ENCODE measurements around the gene ARMC3. TPM values are rescaled to one million over a fixed set of nuclear protein-coding genes. Genes with fewer than 3 reads are reported as not detected.

The ARMC3 gene
- total and polyA plus RNA-seq, 8 donors: 1.6 to 10.0 (median 8.4) TPM; not detected in 1

- ATAC-seq: no peak
- H3K27me3 ChIP-seq: peaks cover 0 to 13% of the 10 kb centered on the region in 2 donors
- TF ChIP-seq CTCF (IDR thresholded peaks at IDR 0.05): no peak
Measured at GRCh38 chr10:23048191-23048590, 120.3 kb downstream of the ARMC3 start.

DNA sequence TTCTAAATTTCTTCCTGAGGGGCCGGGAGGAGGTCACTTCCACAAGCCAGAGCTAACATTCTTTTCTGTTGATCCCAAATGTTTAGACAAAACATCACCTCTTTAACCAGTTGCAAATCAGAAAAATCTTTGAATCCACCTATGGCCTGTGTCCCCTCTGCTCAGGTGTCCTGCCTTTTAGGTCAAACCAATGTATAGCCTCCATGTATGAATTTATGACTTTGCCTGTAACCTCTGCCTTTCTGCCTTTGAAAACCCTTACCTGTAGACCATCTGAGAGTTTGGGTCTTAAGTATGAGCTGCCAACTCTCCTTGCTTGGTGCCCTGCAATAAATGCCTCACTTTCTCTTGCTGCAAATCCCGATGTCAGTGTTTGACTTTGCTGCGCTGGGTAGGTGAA, 123.4 kb downstream of the ARMC3 start:
- H3K36me3 ChIP-seq: no peaks in the 10 kb centered on the region
- intact Hi-C loops (cut with DNase I): no loop called here
- no peaks in the 10 kb centered on the region for H3K9me3 ChIP-seq
- no peak overlapping the region for H3K27ac ChIP-seq
- peaks cover 0 to 13% of the 10 kb centered on the region in 2 donors for H3K27me3 ChIP-seq
- no peak for TF ChIP-seq CTCF (IDR thresholded peaks at IDR 0.05)
- H3K4me1 ChIP-seq: no peaks in the 10 kb centered on the region
- H3K4me3 ChIP-seq: no peak overlapping the region
- no peak for ATAC-seq
- DNase-seq: no peak

More at GRCh38 chr10:23048191-23048590, 120.3 kb downstream of the ARMC3 start:
- H3K4me3 ChIP-seq: no peak overlapping the region
- DNase-seq: no peak
- H3K4me1 ChIP-seq: no peaks in the 10 kb centered on the region
- H3K9me3 ChIP-seq: no peaks in the 10 kb centered on the region
- H3K36me3 ChIP-seq: no peaks in the 10 kb centered on the region
- H3K27ac ChIP-seq: no peak overlapping the region
- intact Hi-C loops (cut with DNase I): no loop called here

DNA sequence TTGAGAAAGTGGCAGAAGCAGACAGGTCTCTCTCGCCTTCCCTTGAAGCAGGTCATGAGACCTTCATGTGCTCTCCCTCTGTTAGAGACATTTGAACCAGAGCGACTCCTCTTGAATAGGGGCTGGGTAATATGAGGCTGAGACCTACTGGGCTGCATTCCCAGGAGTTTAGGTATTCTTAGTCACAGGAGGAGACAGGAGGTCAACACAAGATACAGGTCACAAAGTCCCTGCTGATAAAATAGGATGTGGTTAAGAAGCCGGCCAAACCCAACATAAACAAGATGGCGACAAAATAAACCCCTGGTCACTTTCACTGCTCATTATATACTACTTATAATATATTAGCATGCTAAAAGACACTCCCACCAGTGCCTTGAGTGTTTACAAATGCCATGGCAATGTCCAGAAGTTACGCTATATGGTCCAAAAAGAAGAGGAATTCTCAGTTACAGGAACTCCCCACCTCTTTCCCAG, 124.0 kb downstream of the ARMC3 start:
- H3K27me3 ChIP-seq: peaks cover 0 to 13% of the 10 kb centered on the region in 2 donors
- H3K4me3 ChIP-seq: no peak overlapping the region
- DNase-seq: no peak
- TF ChIP-seq CTCF (IDR thresholded peaks at IDR 0.05): no peak
- no peaks in the 10 kb centered on the region for H3K9me3 ChIP-seq
- intact Hi-C loops (cut with DNase I): no loop called here
- H3K27ac ChIP-seq: no peak overlapping the region
- no peak for ATAC-seq
- H3K36me3 ChIP-seq: no peaks in the 10 kb centered on the region
- no peaks in the 10 kb centered on the region for H3K4me1 ChIP-seq

DNA sequence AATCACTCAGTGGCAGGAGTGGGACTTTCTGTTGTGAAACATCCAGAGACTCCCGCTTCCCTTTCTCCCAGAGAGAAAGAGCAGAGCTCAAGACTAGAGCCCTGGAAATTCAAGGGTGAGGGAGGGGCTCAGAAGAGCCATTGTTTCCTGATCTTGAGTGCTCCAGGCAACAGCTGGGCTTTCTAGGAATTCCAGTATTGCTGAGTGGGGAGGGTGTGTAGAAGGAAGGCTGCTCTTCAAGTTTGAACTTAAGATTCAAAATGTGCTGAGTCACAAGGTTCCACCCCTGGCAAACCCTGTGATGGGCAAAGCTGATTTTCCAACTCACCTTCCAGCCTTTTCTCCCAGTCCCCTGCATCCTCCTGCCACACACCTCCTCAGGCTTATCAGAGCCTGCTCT, 125.2 kb downstream of the ARMC3 start:
- Histone ChIP-seq H3K27ac (no peak overlapping the region), H3K27me3 (peaks cover 0 to 13% of the 10 kb centered on the region in 2 donors), H3K36me3 (no peaks in the 10 kb centered on the region), H3K4me1 (no peaks in the 10 kb centered on the region), H3K4me3 (no peak overlapping the region), H3K9me3 (no peaks in the 10 kb centered on the region)
- intact Hi-C loops (cut with DNase I): no loop called here
- TF ChIP-seq CTCF (IDR thresholded peaks at IDR 0.05): no peak
- ATAC-seq: peak; percentile 98
- peak in 3 of 4 donors; percentile 28 to 76 (median 69) for DNase-seq

- no peaks in the 10 kb centered on the region for H3K27me3 ChIP-seq
- H3K9me3 ChIP-seq: no peaks in the 10 kb centered on the region
- ATAC-seq: no peak
Measured at GRCh38 chr10:23055424-23056185, 127.8 kb downstream of the ARMC3 start.

More at GRCh38 chr10:23055424-23056185, 127.8 kb downstream of the ARMC3 start:
- Histone ChIP-seq H3K4me1 (no peaks in the 10 kb centered on the region), H3K36me3 (no peaks in the 10 kb centered on the region), H3K4me3 (no peak overlapping the region), H3K27ac (no peak overlapping the region)
- TF ChIP-seq CTCF (IDR thresholded peaks at IDR 0.05): no peak
- DNase-seq: no peak
- intact Hi-C loops (cut with DNase I): no loop called here

All from left lung (tissue), 10 donors.